ENCODE measurements around the gene HPSE.

- TF ChIP-seq CTCF (IDR thresholded peaks at IDR 0.05), result no peak
- TF ChIP-seq POLR2A (IDR thresholded peaks at IDR 0.05), result no peak
Measured at GRCh38 chr4:83297548-83298260, 36.9 kb downstream of the HPSE start.

Data from body of pancreas (tissue), 4 donors.